Adipocyte (in vitro differentiated cells): ENCODE measurements around the gene SMIM44.

Experiments
- DNase-seq: peaks from one replicate; pipeline ENCODE4 v3.0.0-alpha.2; 2015; ENCODE audit warnings: low read depth
- H3K27me3 ChIP-seq: replicated peaks from 2 replicates; pipeline ENCODE4 v1.7.0; 2013; ENCODE audit warnings: mild to moderate bottlenecking, low read length, moderate library complexity; ENCODE audit not compliant: control insufficient read depth, insufficient read depth
- H3K36me3 ChIP-seq: 2 replicates; pipeline ENCODE4 v1.7.0; 2013; ENCODE audit warnings: low read length, mild to moderate bottlenecking, moderate library complexity; ENCODE audit not compliant: control insufficient read depth, insufficient read depth, severe bottlenecking
- H3K4me1 ChIP-seq: 2 replicates; pipeline ENCODE4 v1.7.0; 2013; ENCODE audit warnings: mild to moderate bottlenecking, low read length, moderate library complexity; ENCODE audit not compliant: control insufficient read depth, insufficient read depth
- H3K4me3 ChIP-seq: 2 replicates; pipeline ENCODE4 v1.7.0; 2013; ENCODE audit warnings: mild to moderate bottlenecking, low read length, moderate library complexity
- H3K9ac ChIP-seq: 2 replicates; pipeline ENCODE4 v1.7.0; 2013; ENCODE audit warnings: mild to moderate bottlenecking, low read length, moderate library complexity
- H3K9me3 ChIP-seq: 2 replicates; pipeline ENCODE4 v1.7.0; 2013; ENCODE audit warnings: mild to moderate bottlenecking, low read length, moderate library complexity; ENCODE audit not compliant: control insufficient read depth

Gene SMIM44

GRCh38 chr19:3469638-3470499 is 13.4 kb downstream of the SMIM44 start:
- Histone ChIP-seq H3K4me1 (peaks cover 11% of the 10 kb centered on the region), H3K36me3 (peaks cover 4% of the 10 kb centered on the region), H3K9ac (no peak overlapping the region), H3K4me3 (no peak overlapping the region), H3K9me3 (no peaks in the 10 kb centered on the region), H3K27me3 (no peaks in the 10 kb centered on the region)
- no peak for DNase-seq

GRCh38 chr19:3468211-3468610 is 15.0 kb downstream of the SMIM44 start:
- Histone ChIP-seq H3K36me3 (peaks cover 5% of the 10 kb centered on the region), H3K4me3 (no peak overlapping the region), H3K4me1 (peaks cover 11% of the 10 kb centered on the region), H3K27me3 (no peaks in the 10 kb centered on the region), H3K9ac (no peak overlapping the region), H3K9me3 (no peaks in the 10 kb centered on the region)
- no peak for DNase-seq

- Histone ChIP-seq H3K9me3 (no peaks in the 10 kb centered on the region), H3K4me1 (peaks cover 11% of the 10 kb centered on the region), H3K4me3 (no peak overlapping the region), H3K36me3 (peaks cover 11% of the 10 kb centered on the region), H3K27me3 (no peaks in the 10 kb centered on the region), H3K9ac (no peak overlapping the region)
- DNase-seq: no peak
Observed at GRCh38 chr19:3467437-3468198, 15.6 kb downstream of the SMIM44 start.

- no peak for DNase-seq
- Histone ChIP-seq H3K36me3 (peaks cover 16% of the 10 kb centered on the region), H3K9me3 (no peaks in the 10 kb centered on the region), H3K4me1 (peaks cover 11% of the 10 kb centered on the region), H3K9ac (peak overlapping the region; percentile 53), H3K27me3 (no peaks in the 10 kb centered on the region), H3K4me3 (no peak overlapping the region)
Observed at GRCh38 chr19:3466635-3467034, 16.6 kb downstream of the SMIM44 start.

GRCh38 chr19:3465552-3465951 is 17.7 kb downstream of the SMIM44 start:
- H3K27me3 ChIP-seq: no peaks in the 10 kb centered on the region
- H3K9ac ChIP-seq: no peak overlapping the region
- no peak for DNase-seq
- peaks cover 11% of the 10 kb centered on the region for H3K4me1 ChIP-seq
- H3K9me3 ChIP-seq: no peaks in the 10 kb centered on the region
- H3K36me3 ChIP-seq: peaks cover 22% of the 10 kb centered on the region
- no peak overlapping the region for H3K4me3 ChIP-seq

- peaks cover 17% of the 10 kb centered on the region for H3K4me1 ChIP-seq
- no peak overlapping the region for H3K4me3 ChIP-seq
- no peaks in the 10 kb centered on the region for H3K9me3 ChIP-seq
- H3K27me3 ChIP-seq: no peaks in the 10 kb centered on the region
- H3K9ac ChIP-seq: no peak overlapping the region
- H3K36me3 ChIP-seq: peaks cover 30% of the 10 kb centered on the region
- no peak for DNase-seq
Observed at GRCh38 chr19:3464587-3465235, 18.5 kb downstream of the SMIM44 start.

GRCh38 chr19:3463714-3464586 is 19.3 kb downstream of the SMIM44 start:
- Histone ChIP-seq H3K36me3 (peaks cover 30% of the 10 kb centered on the region), H3K4me3 (no peak overlapping the region), H3K4me1 (peaks cover 24% of the 10 kb centered on the region), H3K27me3 (no peaks in the 10 kb centered on the region), H3K9ac (no peak overlapping the region), H3K9me3 (no peaks in the 10 kb centered on the region)
- DNase-seq: no peak

- Histone ChIP-seq H3K36me3 (peaks cover 30% of the 10 kb centered on the region), H3K4me3 (no peak overlapping the region), H3K9me3 (no peaks in the 10 kb centered on the region), H3K9ac (no peak overlapping the region), H3K27me3 (no peaks in the 10 kb centered on the region), H3K4me1 (peaks cover 32% of the 10 kb centered on the region)
- DNase-seq: no peak
Observed at GRCh38 chr19:3462991-3463713, 20.1 kb downstream of the SMIM44 start.

- no peaks in the 10 kb centered on the region for H3K9me3 ChIP-seq
- peaks cover 34% of the 10 kb centered on the region for H3K4me1 ChIP-seq
- H3K9ac ChIP-seq: no peak overlapping the region
- no peak overlapping the region for H3K4me3 ChIP-seq
- H3K36me3 ChIP-seq: peaks cover 42% of the 10 kb centered on the region
- H3K27me3 ChIP-seq: no peaks in the 10 kb centered on the region
- no peak for DNase-seq
Observed at GRCh38 chr19:3459965-3460582, 23.2 kb downstream of the SMIM44 start.
